ENCODE data around the gene DRD2.

DNA sequence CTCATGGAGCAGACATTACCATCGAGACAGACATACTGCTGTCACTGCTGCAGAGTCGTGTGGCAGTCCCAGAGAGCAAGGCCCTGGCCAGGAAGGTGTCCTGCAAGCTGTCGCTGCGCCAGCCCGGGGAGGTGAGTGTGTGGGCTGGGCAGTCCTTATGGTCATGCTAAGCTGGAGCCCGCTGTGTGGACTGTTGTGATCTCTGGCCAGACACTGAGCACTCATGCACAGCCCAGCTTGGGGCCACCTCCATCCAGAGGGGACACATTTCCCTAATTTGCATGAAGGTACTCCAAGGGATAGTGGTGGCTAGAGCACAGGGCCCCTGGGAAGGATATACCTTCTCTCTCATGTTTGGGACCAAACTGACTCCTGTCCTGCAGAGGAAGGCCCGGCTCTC, 78.0 kb downstream of the DRD2 start:
- TF ChIP-seq, protein P1, sequence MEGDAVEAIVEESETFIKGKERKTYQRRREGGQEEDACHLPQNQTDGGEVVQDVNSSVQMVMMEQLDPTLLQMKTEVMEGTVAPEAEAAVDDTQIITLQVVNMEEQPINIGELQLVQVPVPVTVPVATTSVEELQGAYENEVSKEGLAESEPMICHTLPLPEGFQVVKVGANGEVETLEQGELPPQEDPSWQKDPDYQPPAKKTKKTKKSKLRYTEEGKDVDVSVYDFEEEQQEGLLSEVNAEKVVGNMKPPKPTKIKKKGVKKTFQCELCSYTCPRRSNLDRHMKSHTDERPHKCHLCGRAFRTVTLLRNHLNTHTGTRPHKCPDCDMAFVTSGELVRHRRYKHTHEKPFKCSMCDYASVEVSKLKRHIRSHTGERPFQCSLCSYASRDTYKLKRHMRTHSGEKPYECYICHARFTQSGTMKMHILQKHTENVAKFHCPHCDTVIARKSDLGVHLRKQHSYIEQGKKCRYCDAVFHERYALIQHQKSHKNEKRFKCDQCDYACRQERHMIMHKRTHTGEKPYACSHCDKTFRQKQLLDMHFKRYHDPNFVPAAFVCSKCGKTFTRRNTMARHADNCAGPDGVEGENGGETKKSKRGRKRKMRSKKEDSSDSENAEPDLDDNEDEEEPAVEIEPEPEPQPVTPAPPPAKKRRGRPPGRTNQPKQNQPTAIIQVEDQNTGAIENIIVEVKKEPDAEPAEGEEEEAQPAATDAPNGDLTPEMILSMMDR (conservative IDR thresholded peaks at IDR 0.05; ENCODE audit: low read length), result no peak
- TF ChIP-seq EZH2phosphoT487 (IDR thresholded peaks at IDR 0.05; ENCODE audit: borderline replicate concordance, low read depth, low read length), result no peak

Measured in OCI-LY7 (cell line).